ENCODE data around the gene LMX1B.

The LMX1B gene

GRCh38 chr9:126612326-126612812, 1.4 kb upstream of the LMX1B start:
- H3K9me3 Mint-ChIP-seq: no peaks in the 10 kb centered on the region
- no peaks in the 10 kb centered on the region for H3K36me3 Mint-ChIP-seq
- no peak for ATAC-seq
- H3K4me1 Mint-ChIP-seq: peaks cover 28% of the 10 kb centered on the region
- peak overlapping the region; percentile 57 for H3K4me3 Mint-ChIP-seq
- no peak for DNase-seq (ENCODE audit: low spot score in 2 of 2)
- H3K27ac Mint-ChIP-seq: no peak overlapping the region

DNA sequence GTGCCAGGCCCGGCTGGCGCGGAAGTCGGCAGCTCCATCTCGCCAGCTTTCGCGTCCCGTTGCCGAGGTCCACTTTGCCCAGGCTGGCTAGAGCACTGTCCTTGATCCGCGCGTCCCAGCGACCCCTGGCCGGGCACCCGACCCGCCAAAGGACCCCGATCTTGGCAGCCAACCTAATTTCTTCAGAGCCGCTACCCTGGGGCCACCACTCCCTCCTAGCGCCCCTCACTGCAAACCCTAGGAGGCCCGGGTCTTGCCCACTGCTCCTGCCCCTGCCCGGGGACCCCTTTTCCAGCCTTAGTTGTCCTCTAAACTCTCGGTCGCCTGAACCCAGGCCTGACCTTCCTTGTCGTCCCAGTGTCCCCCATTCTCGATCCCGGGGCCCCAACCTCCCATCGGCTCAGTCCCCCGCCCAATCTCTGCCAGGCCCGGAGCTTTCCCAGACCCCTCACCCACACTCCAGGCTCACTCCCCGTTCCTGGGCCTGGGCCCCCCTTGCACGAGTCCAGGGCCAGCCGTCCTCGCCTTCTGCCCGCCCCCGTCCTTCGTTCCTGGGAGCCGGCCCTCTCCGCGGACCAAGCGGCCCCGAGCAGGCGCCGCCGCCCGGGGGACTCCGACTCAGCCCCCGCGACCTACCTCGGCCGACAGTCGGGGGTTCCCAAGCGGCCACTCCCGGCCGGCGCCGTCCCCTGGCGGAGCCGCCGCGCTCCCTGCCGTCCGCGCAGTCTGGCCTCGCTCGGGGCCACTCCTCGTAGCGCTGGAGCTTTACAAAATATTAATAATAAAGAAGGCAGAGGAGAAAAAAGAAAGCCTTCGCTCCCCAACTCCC, 701 bp upstream of the LMX1B start:
- Mint-ChIP-seq H3K4me1 (peaks cover 28% of the 10 kb centered on the region), H3K27ac (no peak overlapping the region), H3K36me3 (no peaks in the 10 kb centered on the region), H3K4me3 (peak overlapping the region; percentile 57), H3K9me3 (no peaks in the 10 kb centered on the region)
- ATAC-seq (no peak), DNase-seq (ENCODE audit: low spot score in 2 of 2) (no peak)

DNA sequence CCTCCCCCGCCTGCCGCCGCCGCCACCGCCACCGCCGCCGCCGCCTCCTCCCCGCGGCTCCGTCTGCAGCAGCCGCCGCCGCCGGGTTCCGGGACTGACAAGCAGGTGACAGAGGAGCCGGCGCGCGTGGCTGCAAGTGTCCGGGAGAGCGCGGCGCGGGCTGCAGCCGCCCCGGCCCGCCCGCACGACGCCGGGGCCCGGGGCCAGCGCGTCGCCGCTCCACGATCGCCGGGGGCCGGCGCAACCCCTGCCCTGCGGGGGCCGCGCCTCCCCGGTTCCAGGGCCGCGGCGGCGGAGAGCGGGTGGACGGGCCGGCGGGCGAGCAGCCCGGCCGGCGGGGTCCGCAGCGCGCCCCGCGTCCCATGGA, 343 bp downstream of the LMX1B start:
- no peaks in the 10 kb centered on the region for H3K9me3 Mint-ChIP-seq
- H3K36me3 Mint-ChIP-seq: no peaks in the 10 kb centered on the region
- ATAC-seq (no peak), DNase-seq (ENCODE audit: low spot score in 2 of 2) (no peak)
- peak overlapping the region; percentile 57 for H3K4me3 Mint-ChIP-seq
- H3K4me1 Mint-ChIP-seq: peaks cover 28% of the 10 kb centered on the region
- H3K27ac Mint-ChIP-seq: no peak overlapping the region

GRCh38 chr9:126614455-126615244, 922 bp downstream of the LMX1B start:
- Mint-ChIP-seq H3K4me3 (peak overlapping the region; percentile 57), H3K9me3 (no peaks in the 10 kb centered on the region), H3K27ac (no peak overlapping the region), H3K36me3 (no peaks in the 10 kb centered on the region), H3K4me1 (peaks cover 28% of the 10 kb centered on the region)
- DNase-seq (ENCODE audit: low spot score in 2 of 2) (no peak), ATAC-seq (no peak)

DNA sequence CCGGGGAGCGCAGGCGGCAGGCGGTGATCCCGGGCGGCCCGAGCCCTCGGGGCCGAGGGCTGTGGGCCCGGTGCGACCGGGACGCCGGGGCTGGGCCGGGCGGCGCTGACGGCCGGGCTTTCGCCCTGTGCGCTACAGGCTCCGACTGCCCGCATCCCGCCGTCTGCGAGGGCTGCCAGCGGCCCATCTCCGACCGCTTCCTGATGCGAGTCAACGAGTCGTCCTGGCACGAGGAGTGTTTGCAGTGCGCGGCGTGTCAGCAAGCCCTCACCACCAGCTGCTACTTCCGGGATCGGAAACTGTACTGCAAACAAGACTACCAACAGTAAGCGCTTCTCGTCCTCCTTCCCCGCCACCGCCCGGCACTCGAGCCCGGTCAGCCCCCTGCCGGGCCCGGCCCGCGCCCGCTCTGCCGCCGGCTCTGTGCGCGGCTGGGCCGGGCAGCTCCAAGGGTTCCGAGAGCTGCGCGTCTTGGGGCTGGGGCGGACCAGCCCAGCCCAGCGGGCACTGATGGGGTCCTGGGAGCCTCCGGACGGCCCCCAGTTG, 1.6 kb downstream of the LMX1B start:
- H3K9me3 Mint-ChIP-seq: no peaks in the 10 kb centered on the region
- H3K36me3 Mint-ChIP-seq: no peaks in the 10 kb centered on the region
- DNase-seq (ENCODE audit: low spot score in 2 of 2): no peak
- H3K4me3 Mint-ChIP-seq: no peak overlapping the region
- ATAC-seq: peak; percentile 35
- H3K4me1 Mint-ChIP-seq: peaks cover 28% of the 10 kb centered on the region
- H3K27ac Mint-ChIP-seq: no peak overlapping the region

GRCh38 chr9:126615791-126616447, 2.2 kb downstream of the LMX1B start:
- ATAC-seq (no peak), DNase-seq (ENCODE audit: low spot score in 2 of 2) (no peak)
- Mint-ChIP-seq H3K4me3 (no peak overlapping the region), H3K36me3 (no peaks in the 10 kb centered on the region), H3K4me1 (peaks cover 26% of the 10 kb centered on the region), H3K9me3 (no peaks in the 10 kb centered on the region), H3K27ac (no peak overlapping the region)

DNA sequence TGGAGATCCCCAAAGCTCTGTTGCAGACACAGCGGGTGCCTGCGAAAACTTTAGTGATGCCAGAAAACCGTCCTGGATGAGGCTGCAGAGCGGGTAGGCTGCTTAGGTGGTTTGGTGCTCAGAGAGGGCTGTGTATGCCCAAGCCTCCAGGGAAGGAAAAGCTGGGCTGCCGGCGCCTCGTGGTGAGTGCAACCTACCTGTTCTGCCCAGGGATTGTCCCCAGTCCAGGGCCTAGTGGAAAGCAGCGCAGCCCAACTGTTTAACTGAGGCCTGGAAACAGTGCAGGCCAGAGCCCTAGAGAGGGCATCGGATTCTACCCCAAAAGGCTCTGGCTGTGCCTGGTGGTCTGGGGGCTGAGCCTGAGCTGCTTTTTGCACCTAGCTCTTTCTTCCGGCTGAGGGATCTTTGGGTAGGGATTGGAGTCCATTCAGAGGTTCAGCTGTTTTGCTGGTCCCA, 2.8 kb downstream of the LMX1B start:
- peaks cover 19% of the 10 kb centered on the region for H3K4me1 Mint-ChIP-seq
- DNase-seq (ENCODE audit: low spot score in 2 of 2) (no peak), ATAC-seq (no peak)
- H3K9me3 Mint-ChIP-seq: no peaks in the 10 kb centered on the region
- H3K27ac Mint-ChIP-seq: no peak overlapping the region
- no peak overlapping the region for H3K4me3 Mint-ChIP-seq
- no peaks in the 10 kb centered on the region for H3K36me3 Mint-ChIP-seq

- Mint-ChIP-seq H3K4me1 (peaks cover 13% of the 10 kb centered on the region), H3K9me3 (no peaks in the 10 kb centered on the region), H3K4me3 (no peak overlapping the region), H3K27ac (no peak overlapping the region), H3K36me3 (no peaks in the 10 kb centered on the region)
- ATAC-seq (no peak), DNase-seq (ENCODE audit: low spot score in 2 of 2) (no peak)
Observed at GRCh38 chr9:126617003-126617822, 3.5 kb downstream of the LMX1B start.

DNA sequence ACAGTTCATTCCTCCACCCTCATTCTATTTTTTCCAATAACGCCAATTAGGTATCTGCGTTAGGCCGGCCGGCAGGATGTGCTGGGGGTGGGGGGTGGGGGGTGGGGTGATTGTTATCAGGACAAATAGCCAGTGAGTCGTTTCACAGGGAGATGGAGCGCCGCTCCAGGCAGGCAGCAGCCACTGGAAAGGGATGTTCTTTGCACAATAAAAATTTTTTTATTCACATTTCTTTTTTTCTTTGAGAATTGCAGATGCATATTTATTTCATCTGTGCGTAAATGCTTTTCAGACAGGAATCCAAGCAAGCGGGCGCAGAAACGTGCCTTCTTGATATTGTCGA, 4.1 kb downstream of the LMX1B start:
- Mint-ChIP-seq H3K36me3 (no peaks in the 10 kb centered on the region), H3K4me1 (peaks cover 10% of the 10 kb centered on the region), H3K27ac (no peak overlapping the region), H3K9me3 (no peaks in the 10 kb centered on the region), H3K4me3 (no peak overlapping the region)
- no peak for DNase-seq (ENCODE audit: low spot score in 2 of 2)
- no peak for ATAC-seq

- no peak overlapping the region for H3K27ac Mint-ChIP-seq
- no peak for ATAC-seq
Observed at GRCh38 chr9:126618190-126618584, 4.5 kb downstream of the LMX1B start.

GRCh38 chr9:126618585-126619360, 5.0 kb downstream of the LMX1B start:
- Mint-ChIP-seq H3K4me1 (peaks cover 6% of the 10 kb centered on the region), H3K36me3 (peaks cover 2% of the 10 kb centered on the region), H3K27ac (no peak overlapping the region), H3K9me3 (no peaks in the 10 kb centered on the region), H3K4me3 (no peak overlapping the region)
- ATAC-seq: no peak
- no peak for DNase-seq (ENCODE audit: low spot score in 2 of 2)

More at GRCh38 chr9:126618190-126618584, 4.5 kb downstream of the LMX1B start:
- no peak for DNase-seq (ENCODE audit: low spot score in 2 of 2)
- no peak overlapping the region for H3K4me3 Mint-ChIP-seq
- no peaks in the 10 kb centered on the region for H3K9me3 Mint-ChIP-seq
- H3K36me3 Mint-ChIP-seq: no peaks in the 10 kb centered on the region
- peaks cover 6% of the 10 kb centered on the region for H3K4me1 Mint-ChIP-seq

- DNase-seq (ENCODE audit: low spot score in 2 of 2): no peak
- Mint-ChIP-seq H3K4me1 (peaks cover 3% of the 10 kb centered on the region), H3K36me3 (peaks cover 6% of the 10 kb centered on the region), H3K9me3 (no peaks in the 10 kb centered on the region), H3K27ac (no peak overlapping the region), H3K4me3 (no peak overlapping the region)
- ATAC-seq: no peak
Observed at GRCh38 chr9:126619361-126620135, 5.8 kb downstream of the LMX1B start.

DNA sequence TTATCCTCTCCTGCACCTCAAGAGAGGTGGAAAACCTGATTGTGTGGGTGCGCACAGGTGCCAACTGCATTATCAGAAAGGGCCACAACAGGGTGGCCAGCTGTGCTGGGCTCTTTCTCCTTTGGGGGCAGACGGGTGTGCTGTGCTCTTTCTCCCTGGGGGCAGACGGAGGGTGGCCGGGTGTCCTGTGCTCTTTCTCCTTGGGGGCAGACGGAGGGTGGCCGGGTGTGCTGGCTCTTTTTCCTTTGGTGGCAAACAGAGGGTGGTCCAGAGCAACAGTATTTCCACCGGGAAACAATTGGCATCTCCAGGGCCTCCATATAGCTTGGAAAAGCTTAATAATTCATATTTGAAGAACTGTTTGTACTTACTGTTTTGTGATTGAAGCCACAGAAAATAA, 6.8 kb downstream of the LMX1B start:
- H3K9me3 Mint-ChIP-seq: no peaks in the 10 kb centered on the region
- peaks cover 7% of the 10 kb centered on the region for H3K4me1 Mint-ChIP-seq

More for the DNA sequence above, 6.8 kb downstream of the LMX1B start:
- H3K27ac Mint-ChIP-seq: no peak overlapping the region
- ATAC-seq (no peak), DNase-seq (ENCODE audit: low spot score in 2 of 2) (no peak)
- H3K4me3 Mint-ChIP-seq: no peak overlapping the region
- H3K36me3 Mint-ChIP-seq: peaks cover 6% of the 10 kb centered on the region
